ENCODE results near the gene ATP7B. TPM values are rescaled to one million over a fixed set of nuclear protein-coding genes. Genes with fewer than 3 reads are reported as not detected.

ATP7B gene
- total RNA-seq, 4 donors from 2014 or later = 4.6 to 12.1 (median 9.4) TPM

DNA sequence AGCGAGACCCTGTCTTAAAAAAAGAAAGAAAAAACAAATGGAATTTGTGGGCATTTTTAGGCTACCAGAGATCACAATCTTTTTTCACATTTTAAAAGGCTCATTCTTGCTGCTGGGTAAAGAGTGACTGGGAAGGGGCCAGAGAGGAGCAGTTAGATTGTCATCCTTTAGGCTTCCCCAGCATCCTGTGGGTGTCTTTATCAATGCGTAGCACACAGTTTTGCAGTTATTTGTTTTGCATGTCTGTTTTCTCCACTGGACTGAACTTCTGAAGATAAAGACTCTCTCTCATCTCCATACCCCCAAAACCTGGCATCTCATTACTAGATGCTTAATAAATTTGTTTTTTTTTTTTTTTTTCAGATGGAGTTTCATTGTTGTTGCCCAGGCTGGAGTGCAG, 11.1 kb upstream of the ATP7B start:
- TF ChIP-seq, protein P1, sequence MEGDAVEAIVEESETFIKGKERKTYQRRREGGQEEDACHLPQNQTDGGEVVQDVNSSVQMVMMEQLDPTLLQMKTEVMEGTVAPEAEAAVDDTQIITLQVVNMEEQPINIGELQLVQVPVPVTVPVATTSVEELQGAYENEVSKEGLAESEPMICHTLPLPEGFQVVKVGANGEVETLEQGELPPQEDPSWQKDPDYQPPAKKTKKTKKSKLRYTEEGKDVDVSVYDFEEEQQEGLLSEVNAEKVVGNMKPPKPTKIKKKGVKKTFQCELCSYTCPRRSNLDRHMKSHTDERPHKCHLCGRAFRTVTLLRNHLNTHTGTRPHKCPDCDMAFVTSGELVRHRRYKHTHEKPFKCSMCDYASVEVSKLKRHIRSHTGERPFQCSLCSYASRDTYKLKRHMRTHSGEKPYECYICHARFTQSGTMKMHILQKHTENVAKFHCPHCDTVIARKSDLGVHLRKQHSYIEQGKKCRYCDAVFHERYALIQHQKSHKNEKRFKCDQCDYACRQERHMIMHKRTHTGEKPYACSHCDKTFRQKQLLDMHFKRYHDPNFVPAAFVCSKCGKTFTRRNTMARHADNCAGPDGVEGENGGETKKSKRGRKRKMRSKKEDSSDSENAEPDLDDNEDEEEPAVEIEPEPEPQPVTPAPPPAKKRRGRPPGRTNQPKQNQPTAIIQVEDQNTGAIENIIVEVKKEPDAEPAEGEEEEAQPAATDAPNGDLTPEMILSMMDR (IDR thresholded peaks at IDR 0.05; ENCODE audit: low read depth) = no peak

DNA sequence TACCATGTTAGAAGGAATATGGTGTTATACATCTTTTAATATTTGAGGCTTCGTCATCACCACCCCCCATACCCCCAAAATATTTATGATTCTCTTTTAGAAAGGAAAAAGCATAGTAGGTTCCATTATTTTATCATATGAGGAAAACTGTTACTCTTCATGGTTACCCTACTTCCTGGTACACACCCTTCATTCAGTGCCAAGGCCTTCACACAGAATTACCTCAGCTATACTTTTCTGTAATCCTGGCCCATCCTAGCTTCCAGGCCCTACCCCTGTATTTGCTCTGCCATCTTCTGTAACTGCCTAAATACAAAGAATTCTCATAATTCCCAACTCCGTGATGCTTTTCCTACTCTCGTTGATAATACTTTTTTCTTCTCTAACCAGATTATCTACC, 8.9 kb upstream of the ATP7B start:
- TF ChIP-seq, protein P1 (IDR thresholded peaks at IDR 0.05; ENCODE audit: low read depth) = no peak

- TF ChIP-seq, protein P1 (IDR thresholded peaks at IDR 0.05; ENCODE audit: low read depth) = no peak
Measured at GRCh38 chr13:52016296-52016695, 5.0 kb upstream of the ATP7B start.

DNA sequence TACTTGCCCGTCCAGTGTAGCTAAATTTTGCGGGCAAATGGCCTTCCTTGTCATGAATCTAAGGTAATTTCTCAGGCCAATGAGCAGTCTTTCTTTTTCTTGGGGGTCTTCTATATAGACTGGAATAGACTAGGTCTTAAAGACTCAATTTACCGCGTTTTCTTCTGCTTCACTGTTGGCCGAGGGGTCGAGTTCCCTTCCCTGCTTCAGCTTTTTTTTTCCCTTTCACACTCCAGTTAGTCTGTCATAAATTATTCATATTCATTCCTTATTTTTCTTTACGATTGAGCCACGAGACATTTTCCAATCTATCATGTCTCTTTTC, 1.2 kb upstream of the ATP7B start:
- TF ChIP-seq, protein P1 (IDR thresholded peaks at IDR 0.05; ENCODE audit: low read depth) = no peak

GRCh38 chr13:52011632-52012511, 622 bp upstream of the ATP7B start, which contains the start of gene ALG11:
ALG11 (plus strand) TSS chr13:52012398; CDS start chr13:52012419, 21 bp downstream.
- TF ChIP-seq, protein P1 (IDR thresholded peaks at IDR 0.05; ENCODE audit: low read depth) = no peak

GRCh38 chr13:52009946-52010345, 1.3 kb downstream of the ATP7B start:
- TF ChIP-seq, protein P1 (IDR thresholded peaks at IDR 0.05; ENCODE audit: low read depth) = no peak

DNA sequence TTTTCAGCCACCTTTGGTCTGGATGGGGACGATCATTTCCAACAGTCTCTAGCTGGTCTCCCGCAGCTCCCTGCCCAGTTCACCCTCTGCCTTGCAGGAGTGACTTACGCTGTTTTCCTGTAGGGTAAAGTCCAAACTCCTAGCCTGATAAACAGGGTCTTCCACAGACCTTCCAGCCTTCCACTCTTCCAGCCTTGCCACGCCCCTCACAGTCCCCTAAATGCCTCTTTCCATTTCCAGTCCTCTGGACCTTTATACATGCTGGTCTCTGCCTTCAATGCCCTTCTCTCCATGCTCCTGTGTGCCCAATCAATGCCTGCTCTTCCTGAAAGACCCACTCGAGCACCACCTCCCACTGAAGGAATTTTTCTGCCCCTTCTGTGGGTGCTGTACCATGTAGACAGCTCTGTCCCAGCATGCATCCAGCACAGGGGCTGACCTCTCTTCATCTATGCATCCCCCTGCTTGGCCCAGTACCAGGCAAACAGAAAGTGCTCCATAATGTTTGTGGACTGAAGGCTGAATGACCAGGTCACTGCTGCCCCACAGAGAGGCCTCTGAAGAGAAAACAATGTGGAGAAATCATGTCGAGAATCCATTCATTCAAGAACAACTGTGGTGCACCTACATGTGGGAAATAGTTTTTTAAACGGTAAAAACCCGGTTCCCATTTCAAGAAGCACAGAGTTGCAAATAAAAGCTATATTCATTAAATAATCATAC, 4.6 kb downstream of the ATP7B start:
- TF ChIP-seq, protein P1 (IDR thresholded peaks at IDR 0.05; ENCODE audit: low read depth) = no peak
